Upper lobe of left lung (tissue), 4 donors: ENCODE data around the gene FBXL17.

Source experiments
- POLR2A ChIP-seq, 4 donors: fragments of 450-650 bp; IDR thresholded peaks; one replicate each; pipeline ENCODE4 v1.5.1; 2016 to 2017; ENCODE audit warnings: antibody characterized with exemption in 4 of 4, mild to moderate bottlenecking in 2 of 4
- TF ChIP-seq, protein P1 (sequence below), 6 experiments: fragments of 450-650 bp in 4 of 6; fragments of 200-600 bp in 2 of 6; sonication (generic) in 2 of 6; IDR thresholded peaks; one replicate each; pipeline ENCODE4 v1.5.1; 2016 to 2019; ENCODE audit warnings: antibody characterized with exemption in 6 of 6

DNA sequence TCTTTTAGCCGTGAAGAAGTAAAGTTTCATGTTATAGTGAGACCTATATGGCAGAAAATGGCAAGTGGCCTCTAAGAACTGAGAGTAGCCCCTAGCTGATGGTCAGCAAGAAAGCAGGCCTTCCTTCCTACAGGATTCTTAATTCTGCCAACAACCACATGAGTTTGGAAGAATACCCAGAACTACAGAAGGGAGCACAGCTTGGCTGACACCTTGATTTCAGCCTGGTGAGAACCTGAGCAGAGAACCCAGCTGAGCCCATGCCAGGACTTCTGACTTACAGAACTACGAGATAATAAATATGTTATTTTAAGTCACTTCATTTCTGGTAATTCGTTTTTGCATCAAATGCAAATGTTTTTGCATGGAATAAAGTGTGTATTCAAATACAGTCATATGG is 5.9 kb upstream of the FBXL17 start:
- TF ChIP-seq, protein P1, sequence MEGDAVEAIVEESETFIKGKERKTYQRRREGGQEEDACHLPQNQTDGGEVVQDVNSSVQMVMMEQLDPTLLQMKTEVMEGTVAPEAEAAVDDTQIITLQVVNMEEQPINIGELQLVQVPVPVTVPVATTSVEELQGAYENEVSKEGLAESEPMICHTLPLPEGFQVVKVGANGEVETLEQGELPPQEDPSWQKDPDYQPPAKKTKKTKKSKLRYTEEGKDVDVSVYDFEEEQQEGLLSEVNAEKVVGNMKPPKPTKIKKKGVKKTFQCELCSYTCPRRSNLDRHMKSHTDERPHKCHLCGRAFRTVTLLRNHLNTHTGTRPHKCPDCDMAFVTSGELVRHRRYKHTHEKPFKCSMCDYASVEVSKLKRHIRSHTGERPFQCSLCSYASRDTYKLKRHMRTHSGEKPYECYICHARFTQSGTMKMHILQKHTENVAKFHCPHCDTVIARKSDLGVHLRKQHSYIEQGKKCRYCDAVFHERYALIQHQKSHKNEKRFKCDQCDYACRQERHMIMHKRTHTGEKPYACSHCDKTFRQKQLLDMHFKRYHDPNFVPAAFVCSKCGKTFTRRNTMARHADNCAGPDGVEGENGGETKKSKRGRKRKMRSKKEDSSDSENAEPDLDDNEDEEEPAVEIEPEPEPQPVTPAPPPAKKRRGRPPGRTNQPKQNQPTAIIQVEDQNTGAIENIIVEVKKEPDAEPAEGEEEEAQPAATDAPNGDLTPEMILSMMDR (IDR thresholded peaks at IDR 0.05): no peak
- no peak for TF ChIP-seq POLR2A (IDR thresholded peaks at IDR 0.05)
